HFFc6 (cell line): ENCODE results near the gene ATG16L1. TPM values are rescaled to one million over a fixed set of nuclear protein-coding genes. Genes with fewer than 3 reads are reported as not detected.
A peak's percentile ranks its signal among the peaks of the same experiment; 100 is the strongest.

Experiments
- DNase-seq: peaks from one replicate; pipeline ENCODE4 v3.0.0-alpha.2; 2018
- H3K27ac Mint-ChIP-seq: 2 replicates; pipeline ENCODE4 v1.8.0; 2020; ENCODE audit warnings: mild to moderate bottlenecking, mixed read lengths
- H3K27me3 Mint-ChIP-seq: 2 replicates; pipeline ENCODE4 v1.8.0; 2021; ENCODE audit warnings: mild to moderate bottlenecking, moderate library complexity, mixed read lengths; ENCODE audit not compliant: insufficient read depth
- H3K36me3 Mint-ChIP-seq: 2 replicates; pipeline ENCODE4 v1.8.0; 2021; ENCODE audit warnings: low read depth, mixed read lengths
- H3K4me1 Mint-ChIP-seq: 2 replicates; pipeline ENCODE4 v1.8.0; 2020; ENCODE audit warnings: low read depth, mixed read lengths
- H3K4me3 Mint-ChIP-seq: 2 replicates; pipeline ENCODE4 v1.8.0; 2020; ENCODE audit warnings: mild to moderate bottlenecking, moderate library complexity, mixed read lengths
- H3K9me3 Mint-ChIP-seq: 2 replicates; pipeline ENCODE4 v1.8.0; 2020; ENCODE audit warnings: mild to moderate bottlenecking, mixed read lengths
- long read RNA-seq: library from polyadenylated mRNA; unstranded; transcript quantifications from one replicate; pipeline ENCODE4 v2.0.0, GENCODE V29; 2019
- total RNA-seq, 6 experiments: library from RNA; stranded (reverse); fragmentation: NEBNext Ultra II Directional; extraction: Animal tissue kit (Norgen Biotek cat#: 25700); gene quantifications; 2 replicates in 1 of 6; 3 replicates in 5 of 6; pipeline ENCODE4 v1.2.3, GENCODE V29; 2021
- TF ChIP-seq, protein P1 (sequence below): fragments of 200-600 bp; sonication (generic); IDR thresholded peaks from 2 replicates; pipeline ENCODE4 v1.5.0; 2021; ENCODE audit warnings: antibody characterized with exemption, mild to moderate bottlenecking

ATG16L1 gene
- total RNA-seq: 10 to 100 TPM; 19.7 to 22.8 (median 21.6) TPM
- long read RNA-seq, transcript ATG16L1-203 (18 exons, 3,405 nt): major isoform, 7 of 16 reads
- long read RNA-seq, partial matches to known transcripts: 6 of 16 reads
- long read RNA-seq, other reads (novel, unspliced or antisense): 3 of 16 reads

DNA sequence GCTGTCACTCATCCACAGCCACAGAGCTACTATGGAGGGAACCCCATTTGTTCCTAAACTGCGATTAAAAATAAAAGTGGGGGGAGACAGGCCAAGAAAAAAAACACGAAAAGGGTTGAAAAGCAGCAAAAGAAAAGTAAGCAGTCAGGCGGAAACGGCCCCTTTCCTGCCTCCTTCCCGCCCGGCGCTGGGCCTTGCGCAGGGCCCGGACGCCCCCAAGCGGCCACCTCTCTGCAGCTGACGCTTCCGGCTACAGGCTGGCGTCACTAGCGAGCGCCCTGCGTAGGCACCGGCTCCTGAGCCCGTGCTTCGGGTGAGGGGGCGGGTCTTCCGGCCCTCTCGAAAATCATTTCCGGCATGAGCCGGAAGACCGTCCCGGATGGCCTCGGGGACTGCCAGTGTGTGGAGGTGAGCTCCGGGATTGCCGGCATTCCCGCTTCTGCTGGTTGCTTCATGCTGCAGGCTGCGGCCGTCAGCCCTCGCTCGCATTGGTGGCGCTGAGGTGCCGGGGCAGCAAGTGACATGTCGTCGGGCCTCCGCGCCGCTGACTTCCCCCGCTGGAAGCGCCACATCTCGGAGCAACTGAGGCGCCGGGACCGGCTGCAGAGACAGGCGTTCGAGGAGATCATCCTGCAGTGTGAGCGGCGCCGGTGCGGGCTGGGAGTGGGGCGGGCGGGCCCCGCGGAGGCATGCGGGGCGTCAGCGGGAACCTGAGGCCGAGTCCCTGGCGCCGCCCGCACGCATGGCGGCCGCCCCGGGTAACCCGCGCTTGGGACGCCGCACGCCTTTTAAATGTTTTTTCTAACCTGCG, at the start of gene ATG16L1:
ATG16L1 (plus strand) TSS at position 368 of the 811 bp plus-strand sequence; CDS start at position 523, 155 bp downstream.
- no peaks in the 10 kb centered on the region; the same call in 1 of the 2 replicates for H3K27me3 Mint-ChIP-seq
- no peaks in the 10 kb centered on the region for H3K36me3 Mint-ChIP-seq
- DNase-seq: peak; percentile 93
- peaks cover 42% of the 10 kb centered on the region for H3K4me1 Mint-ChIP-seq
- TF ChIP-seq, protein P1, sequence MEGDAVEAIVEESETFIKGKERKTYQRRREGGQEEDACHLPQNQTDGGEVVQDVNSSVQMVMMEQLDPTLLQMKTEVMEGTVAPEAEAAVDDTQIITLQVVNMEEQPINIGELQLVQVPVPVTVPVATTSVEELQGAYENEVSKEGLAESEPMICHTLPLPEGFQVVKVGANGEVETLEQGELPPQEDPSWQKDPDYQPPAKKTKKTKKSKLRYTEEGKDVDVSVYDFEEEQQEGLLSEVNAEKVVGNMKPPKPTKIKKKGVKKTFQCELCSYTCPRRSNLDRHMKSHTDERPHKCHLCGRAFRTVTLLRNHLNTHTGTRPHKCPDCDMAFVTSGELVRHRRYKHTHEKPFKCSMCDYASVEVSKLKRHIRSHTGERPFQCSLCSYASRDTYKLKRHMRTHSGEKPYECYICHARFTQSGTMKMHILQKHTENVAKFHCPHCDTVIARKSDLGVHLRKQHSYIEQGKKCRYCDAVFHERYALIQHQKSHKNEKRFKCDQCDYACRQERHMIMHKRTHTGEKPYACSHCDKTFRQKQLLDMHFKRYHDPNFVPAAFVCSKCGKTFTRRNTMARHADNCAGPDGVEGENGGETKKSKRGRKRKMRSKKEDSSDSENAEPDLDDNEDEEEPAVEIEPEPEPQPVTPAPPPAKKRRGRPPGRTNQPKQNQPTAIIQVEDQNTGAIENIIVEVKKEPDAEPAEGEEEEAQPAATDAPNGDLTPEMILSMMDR: peak; percentile 91
- H3K4me3 Mint-ChIP-seq: peak within 1 kb of the TSS; percentile 97
- H3K27ac Mint-ChIP-seq: peak within 1 kb of the TSS; percentile 85
- no peaks in the 10 kb centered on the region for H3K9me3 Mint-ChIP-seq

DNA sequence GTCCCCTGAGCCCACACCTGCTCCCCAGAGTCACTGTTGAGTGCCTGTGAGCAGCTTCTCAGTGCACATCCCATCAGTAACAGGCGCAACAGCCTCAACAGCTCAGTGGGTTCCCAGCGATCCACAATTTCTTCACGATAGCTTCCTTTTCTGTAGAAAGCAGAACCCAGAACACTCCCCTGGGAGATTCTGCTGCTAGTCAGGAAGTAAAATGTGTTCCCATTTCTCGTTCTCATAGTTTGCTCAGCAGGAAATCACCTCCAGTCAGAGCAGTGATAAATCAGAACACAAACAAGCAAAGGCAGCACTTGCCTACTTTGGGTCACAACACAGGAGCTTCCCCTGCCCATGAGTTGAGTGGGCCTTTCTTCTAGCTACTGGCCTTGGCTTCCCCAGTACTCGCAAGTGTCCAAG, 48.9 kb upstream of the ATG16L1 start:
- Mint-ChIP-seq H3K27ac (no peak overlapping the region), H3K4me3 (no peak overlapping the region), H3K4me1 (no peaks in the 10 kb centered on the region), H3K9me3 (peaks cover 15% of the 10 kb centered on the region), H3K27me3 (peaks cover 48% of the 10 kb centered on the region), H3K36me3 (peaks cover 7% of the 10 kb centered on the region)
- TF ChIP-seq, protein P1: no peak
- no peak for DNase-seq

DNA sequence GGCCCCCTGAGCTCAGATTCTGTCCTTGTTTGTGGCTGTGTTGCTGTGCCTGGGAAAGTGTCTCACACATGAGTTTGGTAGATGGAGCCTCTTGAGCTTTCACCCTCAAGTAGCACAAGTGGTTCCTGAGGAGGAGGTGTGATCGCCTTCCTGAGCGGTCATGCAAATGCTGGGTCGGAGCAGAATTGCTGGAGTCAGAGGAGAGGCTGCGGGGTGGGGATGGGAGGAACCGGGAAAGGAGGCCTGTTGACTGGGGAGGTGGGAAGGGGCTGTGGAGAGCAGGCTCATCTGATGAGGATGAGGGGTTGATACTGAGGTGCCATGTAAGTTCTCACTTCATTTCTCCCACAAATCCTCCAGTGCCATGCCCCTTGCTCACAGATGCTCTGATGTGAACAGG, 48.4 kb upstream of the ATG16L1 start:
- Mint-ChIP-seq H3K4me3 (no peak overlapping the region), H3K36me3 (peaks cover 7% of the 10 kb centered on the region), H3K9me3 (peaks cover 15% of the 10 kb centered on the region), H3K27me3 (peaks cover 45% of the 10 kb centered on the region), H3K27ac (no peak overlapping the region), H3K4me1 (no peaks in the 10 kb centered on the region)
- TF ChIP-seq, protein P1: no peak
- DNase-seq: no peak

DNA sequence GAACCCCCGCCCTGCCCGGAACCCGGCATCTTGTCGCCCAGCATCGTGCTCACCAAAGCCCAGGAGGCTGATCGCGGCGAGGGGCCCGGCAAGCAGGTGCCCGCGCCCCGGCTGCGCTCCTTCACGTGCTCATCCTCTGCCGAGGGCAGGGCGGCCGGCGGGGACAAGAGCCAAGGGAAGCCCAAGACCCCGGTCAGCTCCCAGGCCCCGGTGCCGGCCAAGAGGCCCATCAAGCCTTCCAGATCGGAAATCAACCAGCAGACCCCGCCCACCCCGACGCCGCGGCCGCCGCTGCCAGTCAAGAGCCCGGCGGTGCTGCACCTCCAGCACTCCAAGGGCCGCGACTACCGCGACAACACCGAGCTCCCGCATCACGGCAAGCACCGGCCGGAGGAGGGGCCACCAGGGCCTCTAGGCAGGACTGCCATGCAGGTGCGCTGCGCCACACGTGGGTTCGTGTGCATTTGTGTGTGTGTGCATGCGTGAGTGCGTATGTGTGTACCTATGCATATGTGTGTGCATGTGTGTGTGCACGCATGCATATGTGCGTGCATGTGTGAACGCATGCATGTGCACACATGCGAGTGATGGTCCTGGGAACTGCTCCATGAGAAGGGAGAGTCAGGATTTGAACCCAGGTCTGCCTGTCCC, 47.1 kb upstream of the ATG16L1 start:
- Mint-ChIP-seq H3K9me3 (peaks cover 15% of the 10 kb centered on the region), H3K27ac (no peak overlapping the region), H3K36me3 (peaks cover 7% of the 10 kb centered on the region), H3K4me1 (peaks cover 5% of the 10 kb centered on the region), H3K27me3 (peaks cover 44% of the 10 kb centered on the region), H3K4me3 (no peak overlapping the region)
- TF ChIP-seq, protein P1: no peak
- DNase-seq: no peak

DNA sequence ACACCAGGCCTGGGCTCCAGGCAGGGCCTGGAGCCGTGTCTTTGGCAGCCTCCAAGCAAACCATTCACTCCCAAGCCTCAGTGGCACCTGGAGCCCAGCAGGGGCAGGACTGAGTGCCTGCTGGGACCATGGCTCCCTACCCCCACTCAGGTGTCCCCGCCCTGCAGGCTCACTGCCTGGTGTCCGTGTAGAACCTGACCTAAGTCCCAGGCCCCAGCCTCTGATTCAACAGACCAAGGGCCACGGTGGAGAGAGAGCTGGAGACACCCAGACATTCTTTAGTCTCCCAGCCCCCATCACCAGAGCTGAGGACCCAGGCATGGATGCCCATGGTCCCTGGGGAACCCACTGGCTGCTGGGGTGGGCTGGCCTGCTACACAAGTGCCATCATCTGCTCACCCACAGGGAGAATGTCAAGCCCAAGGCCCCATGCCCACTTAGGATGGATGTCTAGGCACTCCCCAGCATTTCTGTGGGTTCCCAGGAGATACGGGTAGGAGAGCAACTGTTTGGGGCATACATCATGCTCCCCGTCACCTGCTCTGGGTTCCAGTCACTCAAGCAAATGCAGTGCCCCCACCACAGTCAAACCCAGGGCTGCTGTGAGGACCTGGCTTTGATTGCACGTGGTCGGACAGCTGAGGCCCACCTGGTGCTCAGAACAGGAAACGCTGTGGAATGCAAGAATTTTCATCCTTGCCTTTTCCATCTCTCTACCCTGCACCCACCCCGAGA, 42.9 kb upstream of the ATG16L1 start:
- no peak for DNase-seq
- Mint-ChIP-seq H3K27me3 (peaks cover 30% of the 10 kb centered on the region), H3K27ac (no peak overlapping the region), H3K4me3 (no peak overlapping the region), H3K36me3 (no peaks in the 10 kb centered on the region), H3K4me1 (peaks cover 27% of the 10 kb centered on the region), H3K9me3 (peaks cover 4% of the 10 kb centered on the region)
- TF ChIP-seq, protein P1: no peak
